ENCODE data around the gene SYNPO2. TPM values are rescaled to one million over a fixed set of nuclear protein-coding genes. Genes with fewer than 3 reads are reported as not detected.

SYNPO2 gene
- total and polyA plus RNA-seq, 10 of the 15 experiments (the other 5 are each of a cell fraction or from before 2014, with no cell fraction given): 0.04 to 0.34 (median 0.28) TPM

DNA sequence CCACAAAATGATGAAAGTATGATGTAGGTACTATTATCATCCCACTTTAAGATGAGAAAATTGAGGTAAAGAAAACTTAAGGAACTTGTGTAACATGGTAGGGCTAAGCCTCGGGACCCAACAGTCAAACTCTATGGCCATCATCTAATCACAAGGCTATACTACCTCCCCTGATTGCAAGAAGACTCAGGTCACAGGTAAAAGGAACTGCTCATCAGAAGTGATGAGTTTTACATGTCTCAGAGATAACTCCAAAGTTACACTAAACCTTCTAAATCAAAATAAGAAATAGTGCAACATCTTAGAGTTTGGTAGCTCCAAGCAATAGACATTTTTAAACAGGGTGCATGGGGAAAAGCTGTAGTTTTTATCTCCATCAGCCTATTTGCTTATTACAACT, 150.5 kb downstream of the SYNPO2 start:
- H4K20me1 ChIP-seq (ENCODE audit: control insufficient read depth, insufficient read depth): no peaks in the 10 kb centered on the region
- H3K4me3 ChIP-seq: no peak overlapping the region
- CTCF ChIA-PET: interaction anchor here (0.7 to 4.0 kb wide), 6 partner anchors 14 to 454 kb away, joined by 3 to 28 read pairs (median 12); a partner anchor contains a TSS
- in situ Hi-C loops (cut with MboI) (no loop called here), intact Hi-C loops (cut with micrococcal nuclease; ENCODE audit: unreplicated experiment) (loop anchor here (2.0 kb wide), 1 partner anchor 58 kb away; no protein-coding TSS in a partner anchor)
- FAIRE-seq (no peak), DNase-seq (ENCODE audit: low read depth, low spot score) (no peak), ATAC-seq (no peak)
- H3K4me2 ChIP-seq (ENCODE audit: control insufficient read depth, insufficient read depth): no peak overlapping the region
- POLR2A ChIA-PET: interaction anchor here (0.6 kb wide), 1 partner anchor 1006 kb away, joined by 4 read pairs; no protein-coding TSS in a partner anchor
- H2AFZ ChIP-seq (ENCODE audit: control insufficient read depth, low read depth, low read length): no peak overlapping the region
- H3K36me3 ChIP-seq (ENCODE audit: control insufficient read depth in 2 of 2, insufficient read depth in 2 of 2, low read length in 1 of 2): no peaks in the 10 kb centered on the region
- BruUV-seq (replicated peaks): no TSS peak
- H3K9me3 ChIP-seq (replicated peaks; ENCODE audit: control insufficient read depth, insufficient read depth, low read length): no peaks in the 10 kb centered on the region
- RAD21 ChIA-PET (ENCODE audit: unreplicated experiment): interaction anchor here (2.8 kb wide), 1 partner anchor 454 kb away, joined by 9 read pairs; no protein-coding TSS in a partner anchor
- no peak overlapping the region for H3K9ac ChIP-seq (ENCODE audit: control insufficient read depth, insufficient read depth, low read length)
- SMC1A ChIA-PET (ENCODE audit: uncharacterized antibody, unreplicated experiment): interaction anchor here (0.5 to 1.3 kb wide), 3 partner anchors 59 to 616 kb away, joined by 3 to 5 read pairs (median 3); no protein-coding TSS in a partner anchor
- H3K27ac ChIP-seq (ENCODE audit: control insufficient read depth, insufficient read depth): no peak overlapping the region
- H3K79me2 ChIP-seq (ENCODE audit: control insufficient read depth, insufficient read depth, low read length): no peaks in the 10 kb centered on the region
- H3K27me3 ChIP-seq (replicated peaks in 1 of 2; ENCODE audit: control insufficient read depth in 2 of 2, insufficient read depth in 2 of 2, low read length in 1 of 2): no peaks in the 10 kb centered on the region
- TF ChIP-seq ESRRA (IDR thresholded peaks at IDR 0.05; ENCODE audit: low read length) (no peak), NFYB (IDR thresholded peaks at IDR 0.05; ENCODE audit: insufficient read depth, low read depth, low read length) (no peak), EZH2 (IDR thresholded peaks at IDR 0.05; ENCODE audit: borderline replicate concordance, control insufficient read depth, low read depth, low read length) (no peak), GABPA (IDR thresholded peaks at IDR 0.05; ENCODE audit: low read depth) (no peak), STAT1 (conservative IDR thresholded peaks at IDR 0.05) (no peak), BCL11A (IDR thresholded peaks at IDR 0.05; ENCODE audit: low read depth, low read length) (no peak), KAT2A (conservative IDR thresholded peaks at IDR 0.05; ENCODE audit: control insufficient read depth, low read depth, low read length) (no peak), JUNB (IDR thresholded peaks at IDR 0.05) (no peak), ZSCAN29 (IDR thresholded peaks at IDR 0.05) (no peak), RB1 (IDR thresholded peaks at IDR 0.05; ENCODE audit: borderline replicate concordance) (no peak), MTA2 (IDR thresholded peaks at IDR 0.05; ENCODE audit: low read depth) (no peak), ATF7 (IDR thresholded peaks at IDR 0.05; ENCODE audit: low read depth) (no peak), YBX1 (IDR thresholded peaks at IDR 0.05) (no peak), CREB1 (IDR thresholded peaks at IDR 0.05; ENCODE audit: low read depth) (no peak), ZNF24 (IDR thresholded peaks at IDR 0.05) (no peak), RELA (IDR thresholded peaks at IDR 0.05; ENCODE audit: borderline replicate concordance, partially characterized antibody) (no peak)
- TF ChIP-seq, protein P1, sequence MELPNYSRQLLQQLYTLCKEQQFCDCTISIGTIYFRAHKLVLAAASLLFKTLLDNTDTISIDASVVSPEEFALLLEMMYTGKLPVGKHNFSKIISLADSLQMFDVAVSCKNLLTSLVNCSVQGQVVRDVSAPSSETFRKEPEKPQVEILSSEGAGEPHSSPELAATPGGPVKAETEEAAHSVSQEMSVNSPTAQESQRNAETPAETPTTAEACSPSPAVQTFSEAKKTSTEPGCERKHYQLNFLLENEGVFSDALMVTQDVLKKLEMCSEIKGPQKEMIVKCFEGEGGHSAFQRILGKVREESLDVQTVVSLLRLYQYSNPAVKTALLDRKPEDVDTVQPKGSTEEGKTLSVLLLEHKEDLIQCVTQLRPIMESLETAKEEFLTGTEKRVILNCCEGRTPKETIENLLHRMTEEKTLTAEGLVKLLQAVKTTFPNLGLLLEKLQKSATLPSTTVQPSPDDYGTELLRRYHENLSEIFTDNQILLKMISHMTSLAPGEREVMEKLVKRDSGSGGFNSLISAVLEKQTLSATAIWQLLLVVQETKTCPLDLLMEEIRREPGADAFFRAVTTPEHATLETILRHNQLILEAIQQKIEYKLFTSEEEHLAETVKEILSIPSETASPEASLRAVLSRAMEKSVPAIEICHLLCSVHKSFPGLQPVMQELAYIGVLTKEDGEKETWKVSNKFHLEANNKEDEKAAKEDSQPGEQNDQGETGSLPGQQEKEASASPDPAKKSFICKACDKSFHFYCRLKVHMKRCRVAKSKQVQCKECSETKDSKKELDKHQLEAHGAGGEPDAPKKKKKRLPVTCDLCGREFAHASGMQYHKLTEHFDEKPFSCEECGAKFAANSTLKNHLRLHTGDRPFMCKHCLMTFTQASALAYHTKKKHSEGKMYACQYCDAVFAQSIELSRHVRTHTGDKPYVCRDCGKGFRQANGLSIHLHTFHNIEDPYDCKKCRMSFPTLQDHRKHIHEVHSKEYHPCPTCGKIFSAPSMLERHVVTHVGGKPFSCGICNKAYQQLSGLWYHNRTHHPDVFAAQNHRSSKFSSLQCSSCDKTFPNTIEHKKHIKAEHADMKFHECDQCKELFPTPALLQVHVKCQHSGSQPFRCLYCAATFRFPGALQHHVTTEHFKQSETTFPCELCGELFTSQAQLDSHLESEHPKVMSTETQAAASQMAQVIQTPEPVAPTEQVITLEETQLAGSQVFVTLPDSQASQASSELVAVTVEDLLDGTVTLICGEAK (IDR thresholded peaks at IDR 0.05; ENCODE audit: borderline replicate concordance): no peak
- TF ChIP-seq, protein P2, sequence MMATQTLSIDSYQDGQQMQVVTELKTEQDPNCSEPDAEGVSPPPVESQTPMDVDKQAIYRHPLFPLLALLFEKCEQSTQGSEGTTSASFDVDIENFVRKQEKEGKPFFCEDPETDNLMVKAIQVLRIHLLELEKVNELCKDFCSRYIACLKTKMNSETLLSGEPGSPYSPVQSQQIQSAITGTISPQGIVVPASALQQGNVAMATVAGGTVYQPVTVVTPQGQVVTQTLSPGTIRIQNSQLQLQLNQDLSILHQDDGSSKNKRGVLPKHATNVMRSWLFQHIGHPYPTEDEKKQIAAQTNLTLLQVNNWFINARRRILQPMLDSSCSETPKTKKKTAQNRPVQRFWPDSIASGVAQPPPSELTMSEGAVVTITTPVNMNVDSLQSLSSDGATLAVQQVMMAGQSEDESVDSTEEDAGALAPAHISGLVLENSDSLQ (IDR thresholded peaks at IDR 0.05): no peak
- TF ChIP-seq, protein P3, sequence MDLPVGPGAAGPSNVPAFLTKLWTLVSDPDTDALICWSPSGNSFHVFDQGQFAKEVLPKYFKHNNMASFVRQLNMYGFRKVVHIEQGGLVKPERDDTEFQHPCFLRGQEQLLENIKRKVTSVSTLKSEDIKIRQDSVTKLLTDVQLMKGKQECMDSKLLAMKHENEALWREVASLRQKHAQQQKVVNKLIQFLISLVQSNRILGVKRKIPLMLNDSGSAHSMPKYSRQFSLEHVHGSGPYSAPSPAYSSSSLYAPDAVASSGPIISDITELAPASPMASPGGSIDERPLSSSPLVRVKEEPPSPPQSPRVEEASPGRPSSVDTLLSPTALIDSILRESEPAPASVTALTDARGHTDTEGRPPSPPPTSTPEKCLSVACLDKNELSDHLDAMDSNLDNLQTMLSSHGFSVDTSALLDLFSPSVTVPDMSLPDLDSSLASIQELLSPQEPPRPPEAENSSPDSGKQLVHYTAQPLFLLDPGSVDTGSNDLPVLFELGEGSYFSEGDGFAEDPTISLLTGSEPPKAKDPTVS (IDR thresholded peaks at IDR 0.05; ENCODE audit: low read depth, low read length): no peak
- H3K4me1 ChIP-seq (ENCODE audit: control insufficient read depth, insufficient read depth, low read length): peaks cover 6% of the 10 kb centered on the region; the same call in 1 of the 2 replicates
- 100% methylated on average over 1 of the region's 1 CpG for WGBS (ENCODE audit: insufficient coverage, insufficient replicate concordance, low lambda C conversion rate, missing lambda C conversion rate)

Data from GM12878 (cell line).